Neural crest cell (in vitro differentiated cells): ENCODE data around the gene PTCRA. TPM values are rescaled to one million over a fixed set of nuclear protein-coding genes. Genes with fewer than 3 reads are reported as not detected.
"Not testable (repeated sequence)": the region's sequence is repeated elsewhere in the genome, so short reads cannot be mapped to it uniquely, and the experiment has no call there.

Experiments used
- DNase-seq: peaks from one replicate; pipeline ENCODE4 v3.0.0; 2021; ENCODE audit warnings: low read depth, mixed read lengths, low spot score
- H3K27ac Mint-ChIP-seq: one replicate; pipeline ENCODE4 v1.8.0; 2021; ENCODE audit warnings: mild to moderate bottlenecking, mixed read lengths; ENCODE audit not compliant: unreplicated experiment
- H3K27me3 Mint-ChIP-seq: 2 replicates; pipeline ENCODE4 v1.8.0; 2021; ENCODE audit warnings: low read depth, mild to moderate bottlenecking, mixed read lengths
- H3K36me3 Mint-ChIP-seq: 2 replicates; pipeline ENCODE4 v1.8.0; 2021; ENCODE audit warnings: low read depth, mild to moderate bottlenecking, mixed read lengths
- H3K4me1 Mint-ChIP-seq: 2 replicates; pipeline ENCODE4 v1.8.0; 2021; ENCODE audit warnings: mixed read lengths
- H3K4me3 Mint-ChIP-seq: one replicate; pipeline ENCODE4 v1.8.0; 2021; ENCODE audit warnings: mild to moderate bottlenecking, mixed read lengths
- H3K9me3 Mint-ChIP-seq: 2 replicates; pipeline ENCODE4 v1.8.0; 2021; ENCODE audit warnings: mixed read lengths
- total RNA-seq: library from RNA; stranded (reverse); gene quantifications from 2 replicates; pipeline ENCODE4 v1.2.1, GENCODE V29; 2021
- TF ChIP-seq, protein P1 (sequence below): fragments of 200-600 bp; sonication (generic); conservative IDR thresholded peaks from 2 replicates; pipeline ENCODE4 v1.5.0; 2021; ENCODE audit warnings: antibody characterized with exemption, mild to moderate bottlenecking

PTCRA gene
- total RNA-seq, 1 donor from 2014 or later = not detected

GRCh38 chr6:42890311-42891198 is 25.3 kb upstream of the PTCRA start:
- Mint-ChIP-seq H3K27ac (peak overlapping the region; percentile 92), H3K36me3 (peaks cover 8% of the 10 kb centered on the region), H3K4me3 (peak overlapping the region; percentile 93), H3K27me3 (no peaks in the 10 kb centered on the region), H3K4me1 (peaks cover 24% of the 10 kb centered on the region), H3K9me3 (no peaks in the 10 kb centered on the region)
- TF ChIP-seq, protein P1, sequence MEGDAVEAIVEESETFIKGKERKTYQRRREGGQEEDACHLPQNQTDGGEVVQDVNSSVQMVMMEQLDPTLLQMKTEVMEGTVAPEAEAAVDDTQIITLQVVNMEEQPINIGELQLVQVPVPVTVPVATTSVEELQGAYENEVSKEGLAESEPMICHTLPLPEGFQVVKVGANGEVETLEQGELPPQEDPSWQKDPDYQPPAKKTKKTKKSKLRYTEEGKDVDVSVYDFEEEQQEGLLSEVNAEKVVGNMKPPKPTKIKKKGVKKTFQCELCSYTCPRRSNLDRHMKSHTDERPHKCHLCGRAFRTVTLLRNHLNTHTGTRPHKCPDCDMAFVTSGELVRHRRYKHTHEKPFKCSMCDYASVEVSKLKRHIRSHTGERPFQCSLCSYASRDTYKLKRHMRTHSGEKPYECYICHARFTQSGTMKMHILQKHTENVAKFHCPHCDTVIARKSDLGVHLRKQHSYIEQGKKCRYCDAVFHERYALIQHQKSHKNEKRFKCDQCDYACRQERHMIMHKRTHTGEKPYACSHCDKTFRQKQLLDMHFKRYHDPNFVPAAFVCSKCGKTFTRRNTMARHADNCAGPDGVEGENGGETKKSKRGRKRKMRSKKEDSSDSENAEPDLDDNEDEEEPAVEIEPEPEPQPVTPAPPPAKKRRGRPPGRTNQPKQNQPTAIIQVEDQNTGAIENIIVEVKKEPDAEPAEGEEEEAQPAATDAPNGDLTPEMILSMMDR = no peak
- DNase-seq = peak; percentile 90

DNA sequence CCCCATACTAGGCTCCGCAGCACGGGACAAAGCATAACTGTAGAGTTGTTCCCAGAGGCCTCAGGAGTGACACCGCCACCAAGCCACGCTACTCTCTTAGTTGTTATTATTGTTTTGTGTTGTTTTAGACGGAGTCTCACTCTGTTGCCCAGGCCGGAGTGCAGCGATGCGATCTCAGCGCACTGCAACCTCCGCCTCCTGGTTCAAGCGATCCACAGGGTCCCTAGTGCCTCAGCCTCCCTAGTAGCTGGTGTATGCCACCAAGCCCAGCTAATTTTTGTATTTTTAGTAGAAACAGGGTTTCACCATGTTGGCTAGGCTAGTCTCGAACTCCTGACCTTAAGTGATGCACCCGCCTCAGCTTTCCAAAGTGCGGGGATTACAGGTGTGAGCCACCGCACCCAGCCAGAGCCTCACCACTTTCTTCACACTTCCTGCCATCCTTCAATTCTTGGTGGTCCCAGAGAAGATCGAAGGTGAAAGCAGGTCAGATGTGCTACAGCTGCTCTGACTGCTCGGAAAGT is 24.6 kb upstream of the PTCRA start:
- Mint-ChIP-seq H3K36me3 (peaks cover 1% of the 10 kb centered on the region), H3K27ac (peak overlapping the region; percentile 92), H3K4me1 (peaks cover 24% of the 10 kb centered on the region), H3K27me3 (no peaks in the 10 kb centered on the region), H3K9me3 (no peaks in the 10 kb centered on the region), H3K4me3 (peak overlapping the region; percentile 93)
- DNase-seq = no peak
- TF ChIP-seq, protein P1 = no peak

DNA sequence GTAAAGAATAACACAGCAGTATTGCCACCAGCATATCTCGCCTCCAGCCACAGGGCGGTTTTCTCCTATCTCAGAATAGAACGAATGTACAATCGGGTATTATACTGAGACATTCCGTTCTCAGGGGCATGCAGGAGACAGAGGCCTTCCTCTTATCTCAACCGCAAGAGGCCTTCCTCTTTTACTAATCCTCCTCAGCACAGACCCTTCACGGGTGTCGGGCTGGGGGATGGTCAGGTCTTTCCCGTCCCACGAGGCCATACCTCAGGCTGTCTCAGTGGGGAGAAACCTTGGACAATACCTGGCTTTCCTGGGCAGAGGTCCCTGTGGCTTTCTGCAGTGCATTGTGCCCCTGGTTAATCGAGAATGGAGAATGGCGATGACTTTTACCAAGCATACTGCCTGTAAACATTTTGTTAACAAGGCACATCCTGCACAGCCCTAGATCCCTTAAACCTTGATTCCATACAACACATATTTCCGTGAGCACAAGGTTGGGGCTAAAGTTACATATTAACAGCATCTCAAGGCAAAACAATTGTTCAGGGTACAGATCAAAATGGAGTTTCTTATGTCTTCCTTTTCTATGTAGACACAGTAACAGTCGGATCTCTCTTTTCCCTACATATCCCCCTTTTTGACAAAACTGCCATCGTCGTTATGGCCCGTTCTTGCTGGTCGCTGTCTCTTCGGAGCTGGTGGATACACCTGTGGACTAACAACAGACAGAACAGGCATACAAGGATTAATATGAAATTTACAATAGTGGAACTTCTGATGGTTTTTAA is 21.6 kb upstream of the PTCRA start:
- H3K9me3 Mint-ChIP-seq, DNase-seq, H3K27me3 Mint-ChIP-seq, H3K27ac Mint-ChIP-seq, H3K36me3 Mint-ChIP-seq: not testable (repeated sequence)
- H3K4me3 Mint-ChIP-seq = peak overlapping the region; percentile 12
- H3K4me1 Mint-ChIP-seq = peaks cover 24% of the 10 kb centered on the region

DNA sequence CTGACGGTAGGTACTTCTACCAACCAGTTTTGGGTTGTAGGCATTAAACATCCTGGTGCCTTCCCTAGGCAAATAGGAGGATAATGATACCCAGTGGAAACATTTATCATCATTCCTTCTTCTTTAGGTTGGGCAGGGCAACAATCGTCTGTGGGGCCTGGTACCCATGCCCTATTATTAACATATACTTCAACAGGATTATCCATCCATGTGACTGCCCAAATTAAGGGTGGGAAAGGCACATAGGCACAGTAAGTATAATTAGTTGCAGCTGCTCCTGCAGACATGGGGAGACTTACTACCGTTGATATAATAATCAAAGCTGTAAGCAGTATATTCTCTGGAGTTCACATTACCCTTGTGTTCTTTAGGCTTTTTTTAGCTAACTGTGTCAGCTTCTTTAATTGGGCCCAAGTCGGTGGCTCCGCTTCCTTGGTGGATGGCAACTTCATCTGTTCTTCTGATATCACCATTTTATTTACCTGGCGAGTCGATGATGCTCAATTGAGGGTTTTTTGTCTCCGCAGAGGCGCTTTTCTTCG is 19.6 kb upstream of the PTCRA start:
- H3K9me3 Mint-ChIP-seq = no peaks in the 10 kb centered on the region
- no peak for DNase-seq
- H3K27ac Mint-ChIP-seq = no peak overlapping the region
- TF ChIP-seq, protein P1 = no peak
- H3K4me3 Mint-ChIP-seq = no peak overlapping the region
- peaks cover 2% of the 10 kb centered on the region for H3K27me3 Mint-ChIP-seq
- peaks cover 10% of the 10 kb centered on the region for H3K4me1 Mint-ChIP-seq
- H3K36me3 Mint-ChIP-seq = no peaks in the 10 kb centered on the region

- TF ChIP-seq, protein P1 = peak; percentile 77
- Mint-ChIP-seq H3K27me3 (peaks cover 2% of the 10 kb centered on the region), H3K4me3 (peak overlapping the region; percentile 25), H3K4me1 (peaks cover 5% of the 10 kb centered on the region), H3K36me3 (no peaks in the 10 kb centered on the region), H3K9me3 (no peaks in the 10 kb centered on the region), H3K27ac (no peak overlapping the region)
- peak; percentile 80 for DNase-seq
Observed at GRCh38 chr6:42898891-42899361, 16.9 kb upstream of the PTCRA start.
